Activated CD8-positive, alpha-beta memory T cell treated with anti-CD3 and anti-CD28 coated beads, Interleukin-2, amount 10 ng/mL, durations not matched to agents 7 days and 5 days (primary cell): ENCODE measurements around the gene DNAJC22. TPM values are rescaled to one million over a fixed set of nuclear protein-coding genes. Genes with fewer than 3 reads are reported as not detected.
"Not testable (repeated sequence)": the region's sequence is repeated elsewhere in the genome, so short reads cannot be mapped to it uniquely, and the experiment has no call there.

Experiments
- ATAC-seq: fragments of 150-1000 bp; cut with Tn5 transposase; one replicate; pipeline ENCODE4 v1.10.0; 2021; ENCODE audit warnings: moderate library complexity
- CTCF ChIA-PET: fragments of 350-600 bp; sonication (Branson Sonifier 250); formaldehyde crosslinking; loops from one replicate; lab custom pipeline; 2021; ENCODE audit warnings: antibody characterized with exemption; lab: Charles Lee
- DNase-seq: peaks from one replicate; pipeline ENCODE4 v3.0.0-alpha.2; 2020
- H3K27ac Mint-ChIP-seq: one replicate; pipeline ENCODE4 v1.8.0; 2021; ENCODE audit warnings: mild to moderate bottlenecking, mixed read lengths
- H3K27me3 Mint-ChIP-seq: one replicate; pipeline ENCODE4 v1.8.0; 2021; ENCODE audit warnings: mixed read lengths
- H3K36me3 Mint-ChIP-seq: one replicate; pipeline ENCODE4 v1.8.0; 2021; ENCODE audit warnings: mild to moderate bottlenecking, mixed read lengths
- H3K4me1 Mint-ChIP-seq: one replicate; pipeline ENCODE4 v1.8.0; 2021; ENCODE audit warnings: mixed read lengths
- H3K4me3 Mint-ChIP-seq: one replicate; pipeline ENCODE4 v1.8.0; 2021; ENCODE audit warnings: mild to moderate bottlenecking, moderate library complexity, mixed read lengths
- H3K9me3 Mint-ChIP-seq: one replicate; pipeline ENCODE4 v1.8.0; 2022; ENCODE audit warnings: low read depth, mixed read lengths
- total RNA-seq, 2 experiments: library from RNA; stranded (reverse); gene quantifications; one replicate each; pipeline ENCODE4 v1.2.3, GENCODE V29; 2021

Gene DNAJC22
- under 1 TPM in 1 of 2 experiments, not detected in 1; 0.05 TPM for total RNA-seq

DNA sequence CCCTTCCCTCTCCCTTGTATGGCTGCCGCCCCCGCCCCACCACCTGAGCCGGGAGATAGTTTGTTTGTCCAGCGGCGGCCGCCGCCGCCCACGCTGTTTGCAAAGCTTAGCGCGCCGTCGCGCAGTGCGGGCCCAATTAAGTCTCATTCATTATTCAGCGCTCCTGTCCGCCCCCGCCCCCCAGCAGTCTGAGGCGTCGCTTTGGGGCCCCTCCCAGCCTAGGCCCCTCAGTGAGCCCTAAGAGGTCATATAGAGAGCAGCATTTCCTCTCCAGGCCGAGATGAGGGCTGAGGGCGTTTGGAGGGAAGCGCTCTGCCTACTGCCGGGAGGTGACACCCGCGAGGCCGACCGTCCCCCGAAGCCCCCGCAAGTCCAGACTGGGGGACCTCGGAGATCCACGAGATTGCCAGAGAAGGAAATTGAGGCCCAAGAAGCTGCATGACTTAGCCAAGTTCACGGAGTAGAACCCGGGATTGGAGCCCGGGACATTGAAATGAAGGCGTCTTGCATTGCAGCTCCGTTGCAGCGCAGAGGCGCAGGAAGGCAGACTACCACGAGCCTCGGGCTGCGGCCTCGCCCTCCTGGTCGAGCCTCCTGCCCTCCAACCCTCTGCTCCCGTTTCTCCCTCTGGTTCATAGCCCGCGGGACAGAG is at the start of gene DNAJC22:
DNAJC22 (plus strand) TSS at position 230 of the 652 bp plus-strand sequence. CDS start 1,985 bp downstream, outside the sequence.
- ATAC-seq (peak; percentile 37), DNase-seq (no peak)
- Mint-ChIP-seq H3K27ac (no peak within 1 kb of the TSS), H3K9me3 (no peaks in the 10 kb centered on the region), H3K36me3 (no peaks in the 10 kb centered on the region), H3K4me3 (peak within 1 kb of the TSS; percentile 61), H3K27me3 (peaks cover 76% of the 10 kb centered on the region), H3K4me1 (peaks cover 31% of the 10 kb centered on the region)
- CTCF ChIA-PET, result interaction anchor here (0.6 to 5.2 kb wide), 38 partner anchors 7 to 378 kb away, joined by 3 to 92 read pairs (median 6); partner anchors contain the start of genes C1QL4, KCNH3, PRPH and SPATS2

GRCh38 chr12:49297695-49298060 is 49.0 kb upstream of the DNAJC22 start:
- Mint-ChIP-seq H3K36me3 (no peaks in the 10 kb centered on the region), H3K4me3 (peak overlapping the region; percentile 67), H3K27ac (no peak overlapping the region), H3K27me3 (peaks cover 61% of the 10 kb centered on the region), H3K4me1 (peaks cover 26% of the 10 kb centered on the region), H3K9me3 (no peaks in the 10 kb centered on the region)
- CTCF ChIA-PET, result interaction anchor here (0.7 to 13.8 kb wide), 18 partner anchors 10 to 234 kb away, joined by 3 to 202 read pairs (median 8); partner anchors contain the start of genes C1QL4, DNAJC22 and TROAP
- no peak for DNase-seq
- peak; percentile 8 for ATAC-seq

- peaks cover 60% of the 10 kb centered on the region for H3K27me3 Mint-ChIP-seq
- CTCF ChIA-PET, result interaction anchor here (1.5 to 6.3 kb wide), 6 partner anchors 14 to 60 kb away, joined by 3 to 92 read pairs (median 28); partner anchors contain the start of gene DNAJC22
- DNase-seq (no peak), ATAC-seq (no peak)
- peaks cover 26% of the 10 kb centered on the region for H3K4me1 Mint-ChIP-seq
- peak overlapping the region; percentile 67 for H3K4me3 Mint-ChIP-seq
- no peaks in the 10 kb centered on the region for H3K9me3 Mint-ChIP-seq
- no peaks in the 10 kb centered on the region for H3K36me3 Mint-ChIP-seq
- no peak overlapping the region for H3K27ac Mint-ChIP-seq
Observed at GRCh38 chr12:49298160-49298559, 48.5 kb upstream of the DNAJC22 start.

GRCh38 chr12:49301760-49302159 is 44.9 kb upstream of the DNAJC22 start:
- H3K27me3 Mint-ChIP-seq, result peaks cover 40% of the 10 kb centered on the region
- peak; percentile 71 for DNase-seq
- CTCF ChIA-PET, result interaction anchor here (1.2 to 2.5 kb wide), 3 partner anchors 21 to 45 kb away, joined by 3 to 12 read pairs (median 7); partner anchors contain the start of genes DNAJC22 and TROAP
- no peak overlapping the region for H3K4me3 Mint-ChIP-seq
- no peaks in the 10 kb centered on the region for H3K36me3 Mint-ChIP-seq
- ATAC-seq, result peak; percentile 55
- peak overlapping the region; percentile 7 for H3K27ac Mint-ChIP-seq
- peaks cover 20% of the 10 kb centered on the region for H3K4me1 Mint-ChIP-seq
- no peaks in the 10 kb centered on the region for H3K9me3 Mint-ChIP-seq

DNA sequence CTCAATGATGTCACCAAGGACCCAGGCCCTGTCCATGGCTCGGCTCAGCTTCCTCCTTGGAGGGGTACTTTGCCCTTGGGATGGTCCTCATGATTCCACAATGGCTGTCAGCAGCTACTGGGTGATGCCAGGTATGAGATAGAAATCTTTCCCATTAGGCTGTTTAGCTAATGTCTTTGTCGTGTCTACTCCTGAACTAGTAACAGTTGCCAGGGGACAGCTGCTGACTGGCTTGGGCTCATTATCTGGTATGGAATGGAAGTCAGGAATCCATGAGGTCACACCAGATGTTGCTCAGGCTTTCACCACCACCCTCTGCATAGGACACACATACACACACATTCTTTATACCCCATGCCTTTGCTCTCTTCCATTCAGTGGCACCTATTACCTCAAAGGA is 42.5 kb upstream of the DNAJC22 start:
- CTCF ChIA-PET, result interaction anchor here (0.7 to 2.3 kb wide), 7 partner anchors 9 to 43 kb away, joined by 3 to 9 read pairs (median 4); partner anchors contain the start of gene PRPH
- H3K27me3 Mint-ChIP-seq, result peaks cover 36% of the 10 kb centered on the region
- H3K4me3 Mint-ChIP-seq, result no peak overlapping the region
- no peaks in the 10 kb centered on the region for H3K9me3 Mint-ChIP-seq
- H3K4me1 Mint-ChIP-seq, result peaks cover 14% of the 10 kb centered on the region
- DNase-seq (no peak), ATAC-seq (no peak)
- H3K27ac Mint-ChIP-seq, result no peak overlapping the region
- no peaks in the 10 kb centered on the region for H3K36me3 Mint-ChIP-seq

DNA sequence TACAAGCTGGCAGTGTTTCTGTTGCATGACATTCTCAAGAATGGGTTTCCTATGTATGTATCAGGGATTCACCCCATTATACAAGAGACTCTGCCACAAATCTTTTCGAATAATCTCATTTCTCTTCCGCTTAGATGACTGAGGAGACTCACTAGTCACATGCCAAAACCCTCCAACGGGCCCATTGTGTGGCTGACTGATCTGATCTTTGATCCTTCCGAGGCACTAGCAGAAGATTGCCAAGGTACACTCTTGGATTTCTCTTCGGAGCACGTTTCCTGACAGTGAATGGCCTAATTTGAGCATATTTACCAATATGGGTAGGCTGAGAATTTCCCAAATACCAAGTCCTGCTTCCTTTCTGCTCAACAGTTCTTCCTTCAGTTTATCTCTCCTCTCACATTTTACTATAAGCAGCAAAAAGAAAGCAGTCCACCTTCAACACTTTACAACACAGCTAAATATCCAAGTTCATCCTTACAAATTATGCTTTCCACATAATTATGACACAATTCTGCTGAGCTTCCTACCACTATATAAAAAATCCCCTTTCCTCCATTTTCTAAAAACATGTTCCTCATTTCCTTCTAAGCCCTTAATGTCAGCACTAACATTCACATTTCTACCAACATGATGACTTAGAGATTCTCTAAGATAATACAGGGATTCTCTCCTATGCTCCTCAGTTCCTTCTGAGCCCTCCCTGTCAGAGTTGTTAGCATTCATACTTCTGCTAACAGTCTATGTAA is 40.8 kb upstream of the DNAJC22 start:
- H3K27ac Mint-ChIP-seq, result no peak overlapping the region
- no peaks in the 10 kb centered on the region for H3K9me3 Mint-ChIP-seq
- DNase-seq (no peak), ATAC-seq (no peak)
- H3K4me1 Mint-ChIP-seq, result peaks cover 14% of the 10 kb centered on the region
- H3K4me3 Mint-ChIP-seq, result no peak overlapping the region
- no peaks in the 10 kb centered on the region for H3K36me3 Mint-ChIP-seq
- CTCF ChIA-PET, result interaction anchor here (1.0 to 2.3 kb wide), 6 partner anchors 11 to 51 kb away, joined by 3 to 8 read pairs (median 3); partner anchors contain the start of gene PRPH
- H3K27me3 Mint-ChIP-seq, result peaks cover 50% of the 10 kb centered on the region

GRCh38 chr12:49309386-49309785 is 37.3 kb upstream of the DNAJC22 start:
- H3K27ac Mint-ChIP-seq, result no peak overlapping the region
- H3K36me3 Mint-ChIP-seq, result no peaks in the 10 kb centered on the region
- H3K9me3 Mint-ChIP-seq, result no peaks in the 10 kb centered on the region
- DNase-seq (no peak), ATAC-seq (no peak)
- H3K27me3 Mint-ChIP-seq, result peaks cover 55% of the 10 kb centered on the region
- CTCF ChIA-PET, result interaction anchor here (0.9 to 1.7 kb wide), 2 partner anchors 21 to 33 kb away, joined by 3 to 4 read pairs; no protein-coding TSS in a partner anchor
- peaks cover 5% of the 10 kb centered on the region for H3K4me1 Mint-ChIP-seq
- H3K4me3 Mint-ChIP-seq, result no peak overlapping the region

- not testable (repeated sequence) for H3K4me1 Mint-ChIP-seq, H3K36me3 Mint-ChIP-seq, H3K4me3 Mint-ChIP-seq, DNase-seq, H3K9me3 Mint-ChIP-seq, ATAC-seq, H3K27ac Mint-ChIP-seq
- CTCF ChIA-PET, result interaction anchor here (3.8 kb wide), 1 partner anchor 14 kb away, joined by 20 read pairs; the partner anchor contains the start of gene PRPH
- peaks cover 51% of the 10 kb centered on the region for H3K27me3 Mint-ChIP-seq
Observed at GRCh38 chr12:49310451-49311000, 36.2 kb upstream of the DNAJC22 start.

- H3K4me3 Mint-ChIP-seq, result no peak overlapping the region
- H3K36me3 Mint-ChIP-seq, result no peaks in the 10 kb centered on the region
- DNase-seq, result no peak
- H3K27ac Mint-ChIP-seq, result no peak overlapping the region
- peaks cover 22% of the 10 kb centered on the region for H3K27me3 Mint-ChIP-seq
- no peak for ATAC-seq
- no peaks in the 10 kb centered on the region for H3K4me1 Mint-ChIP-seq
- CTCF ChIA-PET, result interaction anchor here (1.4 to 1.6 kb wide), 2 partner anchors 23 to 28 kb away, joined by 4 to 5 read pairs; no protein-coding TSS in a partner anchor
- H3K9me3 Mint-ChIP-seq, result no peaks in the 10 kb centered on the region
Observed at GRCh38 chr12:49314811-49315210, 31.9 kb upstream of the DNAJC22 start.

- H3K4me1 Mint-ChIP-seq, ATAC-seq, H3K27me3 Mint-ChIP-seq, H3K36me3 Mint-ChIP-seq, H3K27ac Mint-ChIP-seq, H3K4me3 Mint-ChIP-seq, DNase-seq, H3K9me3 Mint-ChIP-seq, CTCF ChIA-PET: not testable (repeated sequence)
Observed at GRCh38 chr12:49317118-49317517, 29.6 kb upstream of the DNAJC22 start.

- Mint-ChIP-seq H3K36me3 (peaks cover 14% of the 10 kb centered on the region), H3K4me1 (peaks cover 26% of the 10 kb centered on the region)
- not testable (repeated sequence) for DNase-seq, ATAC-seq, H3K27me3 Mint-ChIP-seq, H3K9me3 Mint-ChIP-seq, H3K27ac Mint-ChIP-seq, H3K4me3 Mint-ChIP-seq
- CTCF ChIA-PET, result interaction anchor here (1.8 to 5.5 kb wide), 3 partner anchors 12 to 25 kb away, joined by 5 to 45 read pairs (median 35); partner anchors contain the start of genes C1QL4 and PRPH
Observed at GRCh38 chr12:49320411-49321103, 26.1 kb upstream of the DNAJC22 start.

- Mint-ChIP-seq H3K4me3 (peak overlapping the region; percentile 97), H3K4me1 (peaks cover 28% of the 10 kb centered on the region), H3K27ac (peak overlapping the region; percentile 98), H3K36me3 (peaks cover 25% of the 10 kb centered on the region), H3K9me3 (no peaks in the 10 kb centered on the region), H3K27me3 (no peaks in the 10 kb centered on the region)
- no peak for ATAC-seq
- DNase-seq, result no peak
- CTCF ChIA-PET, result interaction anchor here (0.6 to 5.5 kb wide), 17 partner anchors 9 to 1615 kb away, joined by 3 to 45 read pairs (median 5); partner anchors contain the start of genes C1QL4, DNAJC22, PRPH and TUBA1B
Observed at GRCh38 chr12:49322367-49322707, 24.4 kb upstream of the DNAJC22 start.
